CD4-positive, alpha-beta T cell treated with Interleukin-15 for 1 hour (primary cell): ENCODE measurements around the gene CIZ1.
A peak's percentile ranks its signal among the peaks of the same experiment; 100 is the strongest.

Experiments used
- DNase-seq: peaks from one replicate; pipeline ENCODE4 v3.0.0-alpha.2; 2020

CIZ1 gene

GRCh38 chr9:128123451-128124080 lies 67.8 kb downstream of the CIZ1 start:
- DNase-seq: no peak

GRCh38 chr9:128122809-128123175 lies 68.6 kb downstream of the CIZ1 start:
- DNase-seq: no peak

DNA sequence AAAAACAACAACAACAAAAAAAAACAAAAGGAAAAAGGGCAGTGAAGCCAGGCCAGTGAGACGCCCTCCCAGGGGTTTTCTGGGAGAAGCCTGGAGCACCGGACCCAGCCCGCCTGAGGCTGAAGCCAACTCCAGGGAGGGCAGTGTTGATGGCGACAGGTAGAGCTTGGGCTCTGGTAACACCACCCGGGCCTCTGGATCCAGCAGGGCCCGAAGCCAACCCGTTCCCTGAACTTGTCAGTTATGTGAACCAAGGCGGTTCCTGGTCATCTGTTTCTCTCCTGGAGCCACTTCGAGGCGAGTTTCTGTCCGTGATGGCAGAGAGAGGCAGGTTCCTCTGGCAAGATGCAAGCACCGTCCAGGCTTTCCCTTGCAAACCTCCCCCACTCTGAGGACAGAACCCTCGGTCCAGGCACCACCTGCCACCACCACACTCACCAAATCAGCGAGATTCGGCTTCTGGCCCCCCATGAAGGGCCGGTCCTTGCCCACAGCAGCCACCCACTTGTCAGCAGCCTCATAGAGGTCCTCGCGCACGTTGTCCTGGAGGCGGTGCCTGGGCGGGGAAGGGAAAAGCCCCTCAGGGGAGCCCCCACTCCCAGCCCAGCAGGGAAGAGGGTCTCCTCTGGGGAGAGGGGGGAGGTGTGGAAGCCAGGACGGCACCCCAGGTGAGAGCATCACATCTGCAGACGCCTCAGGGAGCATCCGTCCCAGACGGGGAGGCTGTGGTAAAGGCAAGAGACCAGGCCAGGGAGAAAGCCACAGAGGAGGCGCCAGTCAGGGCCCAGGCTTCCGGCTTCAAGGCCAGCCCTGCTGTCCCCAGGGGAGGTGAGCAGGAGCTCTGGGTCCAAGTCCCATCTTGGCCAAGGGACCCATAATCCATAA lies 69.2 kb downstream of the CIZ1 start:
- no peak for DNase-seq

DNA sequence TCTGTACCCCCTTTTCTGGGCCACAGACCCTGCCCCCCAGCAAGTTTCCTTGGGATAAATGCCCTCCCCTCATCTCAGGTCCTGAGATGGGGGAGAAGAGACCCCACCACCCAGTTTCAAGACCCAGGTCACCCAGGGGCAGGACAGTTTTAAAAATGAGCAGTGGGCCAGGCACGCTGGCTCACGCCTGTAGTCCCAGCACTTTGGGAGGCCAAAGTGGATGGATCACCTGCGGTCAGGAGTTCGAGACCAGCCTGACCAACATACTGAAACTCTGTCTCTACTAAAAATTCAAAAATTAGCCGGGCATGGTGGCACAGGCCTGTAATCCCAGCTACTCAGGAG lies 69.9 kb downstream of the CIZ1 start:
- no peak for DNase-seq

DNA sequence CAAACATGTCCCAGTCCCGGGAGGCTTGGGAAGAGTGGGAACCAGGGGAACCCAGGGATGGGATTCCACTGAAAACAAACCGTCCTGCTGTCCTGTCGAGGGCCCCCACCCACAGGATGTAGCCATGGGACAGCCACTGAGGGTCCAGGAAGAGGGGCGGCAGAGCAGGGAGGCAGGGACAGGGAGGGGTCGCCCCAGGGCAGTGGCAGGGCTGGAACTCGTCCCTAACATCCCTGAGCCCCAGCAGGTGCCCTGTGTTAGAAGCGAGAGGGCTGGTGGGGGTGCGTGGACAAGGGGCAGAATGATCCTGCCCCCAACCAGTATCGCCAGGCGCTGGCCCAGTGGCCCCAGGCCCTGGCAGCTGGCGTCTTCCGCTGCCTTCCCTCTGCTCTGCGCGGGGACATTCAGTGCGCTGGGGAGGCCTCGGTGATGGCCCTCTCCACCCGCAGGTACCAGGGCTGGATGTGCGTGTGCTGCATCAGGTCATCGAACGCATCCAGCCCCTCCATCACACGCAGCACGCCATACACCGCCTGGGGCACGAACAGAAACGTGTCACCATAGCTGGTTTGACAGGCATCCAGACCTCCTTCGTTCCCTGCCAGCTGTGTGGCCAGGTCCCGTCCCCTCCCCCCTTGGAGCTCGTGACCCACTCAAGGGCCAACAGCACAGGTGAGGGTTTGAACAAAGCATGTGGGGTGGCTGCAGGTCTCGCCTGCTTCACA lies 70.5 kb downstream of the CIZ1 start:
- DNase-seq: no peak

- no peak for DNase-seq
Observed at GRCh38 chr9:128120061-128120740, 71.2 kb downstream of the CIZ1 start.

DNA sequence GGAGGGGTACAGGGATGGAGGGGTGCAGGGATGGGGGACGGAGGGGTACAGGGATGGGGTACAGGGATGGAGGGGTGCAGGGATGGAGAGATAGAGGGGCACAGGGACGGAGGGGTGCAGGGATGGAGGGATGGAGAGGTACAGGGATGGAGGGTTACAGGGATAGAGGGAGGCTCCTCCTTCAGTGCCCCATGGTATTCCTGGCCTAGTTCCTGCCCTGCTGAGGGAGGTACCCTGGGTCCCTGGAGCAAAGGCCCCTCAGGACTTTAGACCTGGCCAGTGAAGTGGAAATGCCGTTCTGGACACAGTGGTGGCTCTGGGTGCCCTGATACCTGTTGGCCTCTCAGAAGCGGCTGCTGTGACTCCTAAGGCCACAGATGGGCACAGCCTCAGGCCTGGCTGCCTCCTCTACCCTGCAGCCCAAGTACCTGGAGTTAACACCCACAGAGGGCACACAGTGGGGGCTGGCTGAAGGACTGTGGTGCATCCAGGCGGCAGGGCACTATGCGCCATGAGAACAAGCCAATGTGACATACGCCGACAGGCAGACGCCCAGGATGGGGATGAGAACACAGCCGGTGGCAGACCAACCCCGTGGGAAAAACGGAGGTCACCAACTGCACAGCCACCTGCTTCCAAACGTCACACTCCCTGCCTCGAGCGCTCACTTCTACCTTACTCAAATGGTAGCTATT lies 72.3 kb downstream of the CIZ1 start:
- DNase-seq: no peak

GRCh38 chr9:128118472-128118857 lies 72.9 kb downstream of the CIZ1 start:
- DNase-seq: no peak

- DNase-seq: peak; percentile 90
Observed at GRCh38 chr9:128117613-128118471, 73.5 kb downstream of the CIZ1 start.

DNA sequence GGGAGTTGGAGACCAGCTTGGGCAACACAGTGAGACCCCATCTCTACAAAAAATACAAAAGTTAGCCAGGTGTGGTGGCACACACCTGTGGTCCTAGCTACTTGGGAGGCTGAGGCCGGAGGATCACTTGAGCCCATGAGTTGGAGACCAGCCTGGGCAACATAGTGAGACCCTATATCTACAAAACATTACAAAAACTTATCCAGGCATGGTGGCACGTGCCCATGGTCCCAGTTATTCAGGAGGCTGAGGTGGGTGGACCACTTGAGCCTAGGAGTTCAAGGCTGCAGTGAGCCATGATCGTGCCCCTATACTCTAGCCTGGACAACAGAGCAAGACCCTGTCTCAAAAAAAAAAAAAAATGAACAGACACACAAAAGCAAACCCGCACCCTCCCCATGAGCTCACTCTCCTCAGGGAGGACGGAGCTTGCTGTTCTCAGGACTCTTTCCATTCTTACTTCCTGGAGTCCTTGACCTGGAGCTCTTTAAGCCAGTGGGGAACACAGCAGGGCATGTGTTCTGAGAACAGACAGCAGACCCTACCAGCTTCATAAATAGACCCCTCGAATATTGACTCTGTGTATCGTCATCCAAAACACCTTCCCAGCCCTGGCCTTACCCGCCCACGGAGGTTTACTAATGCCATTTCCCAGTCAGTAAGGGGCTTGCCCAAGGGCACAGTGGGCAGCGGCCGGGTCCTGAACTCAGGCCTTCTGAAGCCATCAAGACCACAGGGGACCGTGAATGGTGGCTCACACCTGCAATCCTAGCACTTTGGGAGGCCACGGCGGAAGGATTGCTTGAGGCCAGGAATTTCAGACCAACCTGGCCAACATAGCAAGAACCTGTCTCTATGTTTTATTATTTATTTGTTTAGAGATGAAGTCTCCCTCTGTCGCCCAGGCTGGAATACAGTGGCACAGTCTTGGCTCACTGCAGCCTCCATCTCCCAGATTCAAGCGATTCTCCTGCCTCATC lies 75.0 kb downstream of the CIZ1 start:
- no peak for DNase-seq
